ENCODE results near the gene RALGDS. TPM values are rescaled to one million over a fixed set of nuclear protein-coding genes. Genes with fewer than 3 reads are reported as not detected.

RALGDS gene
- total RNA-seq, 2 donors from 2014 or later = 26.7 to 30.1 TPM

DNA sequence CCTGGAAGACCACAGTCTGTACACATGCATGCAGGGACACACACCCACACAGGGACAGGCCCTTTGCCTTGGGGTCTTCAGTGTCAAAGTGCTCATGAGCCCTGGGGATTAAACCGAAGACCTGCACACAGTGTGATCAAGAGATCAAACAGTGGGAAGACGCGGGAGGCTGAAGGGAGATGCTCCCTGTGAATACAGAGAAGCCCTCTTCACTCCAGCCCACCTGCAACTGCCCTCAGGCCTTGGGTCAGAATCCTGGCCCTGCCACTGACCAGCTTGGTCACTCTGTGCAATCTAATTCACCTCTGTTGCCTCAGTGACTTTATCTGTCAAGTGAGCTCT lies 2.9 kb downstream of the RALGDS start:
- H3K36me3 ChIP-seq = no peaks in the 10 kb centered on the region
- no peak overlapping the region for H3K4me3 ChIP-seq
- DNase-seq (ENCODE audit: low spot score) = no peak
- H3K27me3 ChIP-seq = no peaks in the 10 kb centered on the region
- H3K9me3 ChIP-seq = no peaks in the 10 kb centered on the region
- TF ChIP-seq, protein P1, sequence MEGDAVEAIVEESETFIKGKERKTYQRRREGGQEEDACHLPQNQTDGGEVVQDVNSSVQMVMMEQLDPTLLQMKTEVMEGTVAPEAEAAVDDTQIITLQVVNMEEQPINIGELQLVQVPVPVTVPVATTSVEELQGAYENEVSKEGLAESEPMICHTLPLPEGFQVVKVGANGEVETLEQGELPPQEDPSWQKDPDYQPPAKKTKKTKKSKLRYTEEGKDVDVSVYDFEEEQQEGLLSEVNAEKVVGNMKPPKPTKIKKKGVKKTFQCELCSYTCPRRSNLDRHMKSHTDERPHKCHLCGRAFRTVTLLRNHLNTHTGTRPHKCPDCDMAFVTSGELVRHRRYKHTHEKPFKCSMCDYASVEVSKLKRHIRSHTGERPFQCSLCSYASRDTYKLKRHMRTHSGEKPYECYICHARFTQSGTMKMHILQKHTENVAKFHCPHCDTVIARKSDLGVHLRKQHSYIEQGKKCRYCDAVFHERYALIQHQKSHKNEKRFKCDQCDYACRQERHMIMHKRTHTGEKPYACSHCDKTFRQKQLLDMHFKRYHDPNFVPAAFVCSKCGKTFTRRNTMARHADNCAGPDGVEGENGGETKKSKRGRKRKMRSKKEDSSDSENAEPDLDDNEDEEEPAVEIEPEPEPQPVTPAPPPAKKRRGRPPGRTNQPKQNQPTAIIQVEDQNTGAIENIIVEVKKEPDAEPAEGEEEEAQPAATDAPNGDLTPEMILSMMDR (IDR thresholded peaks at IDR 0.05) = no peak
- H3K27ac ChIP-seq = peak overlapping the region in 1 of 2 donors; percentile 89
- H3K4me1 ChIP-seq = peaks cover 2 to 95% of the 10 kb centered on the region in 2 donors

DNA sequence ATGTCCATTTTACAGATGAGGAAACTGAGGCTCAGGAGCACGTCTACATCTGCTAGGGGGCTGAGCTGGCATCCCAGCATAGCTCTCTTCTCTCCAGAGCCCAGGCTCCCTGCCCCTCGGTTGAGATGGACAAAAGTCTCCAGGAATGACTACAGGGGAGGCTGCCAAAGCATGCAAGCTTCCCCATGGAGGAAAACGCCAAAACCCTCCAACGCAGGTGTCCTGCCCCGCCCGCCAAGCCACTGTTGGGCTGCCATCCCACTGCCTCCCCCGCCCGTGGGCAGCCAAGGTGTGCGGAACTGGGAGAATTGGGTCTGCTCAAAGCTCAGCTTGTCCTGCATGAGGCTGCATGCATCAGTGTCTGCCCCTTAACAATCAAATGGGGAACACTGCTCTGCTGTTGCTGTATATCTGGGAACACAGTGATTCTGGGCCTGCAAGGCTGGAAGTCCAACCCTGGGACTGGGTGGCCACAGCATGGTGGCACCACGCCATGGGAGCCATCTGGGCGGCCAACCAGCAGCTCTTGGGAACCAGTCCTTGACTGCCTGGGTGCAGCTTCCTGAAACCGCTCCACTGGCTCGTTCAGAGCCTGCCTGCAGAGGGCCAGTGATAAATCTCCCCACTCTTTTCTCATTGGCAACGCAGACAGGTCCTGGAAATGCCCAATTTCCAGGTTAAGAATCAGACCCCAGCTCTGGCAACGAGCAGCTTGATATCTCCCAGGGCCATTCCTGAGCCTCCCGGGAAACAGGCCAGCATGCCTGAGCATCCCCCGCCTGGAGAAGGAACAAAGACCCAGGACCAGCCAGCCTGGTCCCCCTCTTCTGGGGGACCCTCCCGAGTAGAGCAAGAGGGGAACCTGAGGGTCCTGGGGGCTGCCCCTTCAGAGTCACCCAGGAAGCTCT lies 3.5 kb downstream of the RALGDS start:
- Histone ChIP-seq H3K27ac (peak overlapping the region in 1 of 2 donors; percentile 89), H3K36me3 (no peaks in the 10 kb centered on the region), H3K9me3 (no peaks in the 10 kb centered on the region), H3K4me1 (peaks cover 2 to 95% of the 10 kb centered on the region in 2 donors), H3K27me3 (no peaks in the 10 kb centered on the region), H3K4me3 (no peak overlapping the region)
- DNase-seq (ENCODE audit: low spot score) = no peak
- TF ChIP-seq, protein P1 (IDR thresholded peaks at IDR 0.05) = no peak

DNA sequence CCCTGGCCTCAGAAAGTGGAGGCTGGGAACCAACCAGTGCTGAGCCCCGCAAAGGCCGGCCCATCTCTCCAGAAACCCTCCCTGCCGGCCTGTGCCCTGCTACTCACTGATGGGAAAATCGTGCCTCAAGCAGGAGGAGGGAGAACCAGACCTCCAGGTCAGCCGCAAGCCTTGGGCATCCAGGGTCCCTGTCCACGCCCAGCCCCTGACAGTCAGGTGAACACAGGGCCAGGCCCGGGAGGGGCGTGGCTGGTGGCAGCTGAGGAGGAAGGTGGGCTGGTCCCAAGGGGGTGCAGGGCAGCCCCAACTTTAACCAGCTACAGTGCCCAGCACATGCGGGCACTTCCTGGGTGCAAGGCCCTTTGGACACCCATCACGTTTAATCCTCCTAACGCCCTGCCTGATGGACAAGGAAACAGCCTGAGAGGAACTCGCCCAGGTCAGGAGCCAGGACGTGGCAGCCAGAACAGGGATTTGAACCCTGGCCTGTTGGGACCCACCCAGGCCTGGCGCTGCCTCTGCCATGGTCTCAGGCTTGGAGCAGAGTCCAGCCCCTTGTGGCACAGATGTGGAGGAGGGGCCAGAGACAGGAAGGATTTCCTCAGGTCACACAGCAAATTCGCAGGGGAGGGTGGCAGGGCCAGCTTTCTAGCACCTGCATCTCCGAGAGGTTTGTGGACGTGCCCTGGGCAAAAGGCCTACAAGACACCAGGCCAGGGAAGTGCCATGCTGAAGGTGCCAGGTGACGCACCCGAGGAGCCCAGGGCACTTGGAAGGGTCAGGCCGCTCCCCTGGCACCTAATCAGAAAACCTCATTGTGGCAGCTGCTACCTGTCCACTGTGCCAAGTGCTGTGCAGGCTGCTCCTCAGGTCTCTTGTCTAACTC lies 4.5 kb downstream of the RALGDS start:
- H3K27ac ChIP-seq = peak overlapping the region in 1 of 2 donors; percentile 89
- H3K36me3 ChIP-seq = peaks cover 4% of the 10 kb centered on the region
- TF ChIP-seq, protein P1 (IDR thresholded peaks at IDR 0.05) = no peak
- DNase-seq (ENCODE audit: low spot score) = no peak
- peaks cover 2 to 95% of the 10 kb centered on the region in 2 donors for H3K4me1 ChIP-seq
- H3K27me3 ChIP-seq = no peaks in the 10 kb centered on the region
- H3K4me3 ChIP-seq = no peak overlapping the region
- H3K9me3 ChIP-seq = no peaks in the 10 kb centered on the region

DNA sequence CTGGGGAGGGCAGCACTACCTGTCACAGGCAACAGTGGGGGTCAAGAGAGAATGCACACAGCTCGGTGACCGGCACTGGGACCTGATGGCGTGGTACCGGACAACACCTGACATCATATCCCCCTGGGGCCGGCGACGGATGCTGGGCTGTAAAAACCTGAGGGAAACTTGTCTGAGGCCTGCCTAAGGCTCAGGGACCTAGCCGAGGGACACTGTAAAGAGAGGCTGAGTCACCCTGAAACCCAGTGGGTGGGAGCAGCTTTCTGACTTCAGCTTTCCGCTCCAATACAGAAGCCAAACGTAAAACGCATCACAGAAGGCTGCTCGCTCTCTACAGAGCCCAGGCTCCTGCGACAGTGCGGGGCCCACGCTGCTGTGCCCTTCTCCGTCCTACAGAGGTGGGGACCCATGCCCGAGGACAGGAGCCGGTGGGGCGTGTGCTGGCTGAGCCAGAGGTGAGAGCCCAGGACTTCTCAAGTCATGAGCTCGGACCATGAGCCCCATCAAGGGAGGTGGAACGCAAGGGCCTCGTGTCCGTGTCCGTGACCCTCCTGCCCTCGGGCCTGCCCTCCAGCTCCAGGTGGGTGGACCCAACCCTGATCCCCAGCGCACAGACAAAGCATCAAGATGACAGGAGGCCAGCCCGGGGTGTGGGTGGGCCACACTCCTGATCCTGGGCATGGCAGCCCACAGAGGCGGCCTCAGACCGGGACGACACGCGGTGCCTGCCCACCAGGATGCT lies 5.3 kb downstream of the RALGDS start:
- no peak for DNase-seq (ENCODE audit: low spot score)
- H3K4me1 ChIP-seq = peaks cover 2 to 94% of the 10 kb centered on the region in 2 donors

More for the DNA sequence above, 5.3 kb downstream of the RALGDS start:
- TF ChIP-seq, protein P1 (IDR thresholded peaks at IDR 0.05) = no peak
- Histone ChIP-seq H3K27me3 (no peaks in the 10 kb centered on the region), H3K36me3 (peaks cover 9% of the 10 kb centered on the region), H3K9me3 (no peaks in the 10 kb centered on the region), H3K27ac (peak overlapping the region; percentile 77 to 89), H3K4me3 (no peak overlapping the region)
